ENCODE data around the gene RALGAPA2.

- TF ChIP-seq POLR2A (IDR thresholded peaks at IDR 0.05; ENCODE audit: borderline replicate concordance, extremely low read depth, insufficient read depth, insufficient read length) (no peak), REST (IDR thresholded peaks at IDR 0.05; ENCODE audit: low read depth) (no peak), EZH2 (IDR thresholded peaks at IDR 0.05) (no peak), CTCF (IDR thresholded peaks at IDR 0.05 in 2 of 3, conservative IDR thresholded peaks at IDR 0.05 in 1 of 3; ENCODE audit: borderline replicate concordance in 1 of 3, insufficient read depth in 1 of 3, low read depth in 2 of 3, low read length in 2 of 3) (no peak)
These were observed 216.5 kb downstream of the RALGAPA2 start for GRCh38 chr20:20495729-20496503.

Data from HCT116 (cell line).